K562 (cell line): Measurements from ENCODE around the gene ANTXRL. TPM values are rescaled to one million over a fixed set of nuclear protein-coding genes. Genes with fewer than 3 reads are reported as not detected.
A peak's percentile ranks its signal among the peaks of the same experiment; 100 is the strongest.

Experiments used
- ARID2 ChIP-seq: fragments of 450-650 bp; IDR thresholded peaks from 2 replicates; pipeline ENCODE4 v1.6.1; 2017; ENCODE audit warnings: antibody characterized with exemption, mild to moderate bottlenecking
- FOXA3 ChIP-seq, 2 experiments: fragments of 450-650 bp in 1 of 2; sonication (generic) in 1 of 2; formaldehyde crosslinking; IDR thresholded peaks in 1 of 2; conservative IDR thresholded peaks in 1 of 2; 2 replicates each; pipeline versions ENCODE4 v1.4.0 to v1.8.0; 2020 to 2022; ENCODE audit warnings: mild to moderate bottlenecking in 2 of 2, missing genetic modification reagents in 1 of 2
- HDAC8 ChIP-seq: fragments of 450-650 bp; IDR thresholded peaks from 2 replicates; pipeline ENCODE4 v1.6.1; 2016; ENCODE audit warnings: mild to moderate bottlenecking, missing genetic modification characterization, moderate library complexity, missing compliant biosample characterization
- HNRNPK ChIP-seq: fragments of 200-400 bp; formaldehyde crosslinking; IDR thresholded peaks from one replicate; pipeline ENCODE4 v1.6.1; 2018; ENCODE audit warnings: mild to moderate bottlenecking, low read depth, low read length; ENCODE audit not compliant: poor library complexity, severe bottlenecking
- NR2C1 ChIP-seq, 2 experiments: fragments of 450-650 bp; IDR thresholded peaks; 2 replicates each; pipeline ENCODE4 v1.6.1; 2017; ENCODE audit warnings: mild to moderate bottlenecking in 2 of 2, antibody characterized with exemption in 1 of 2, inconsistent platforms in 1 of 2, missing compliant biosample characterization in 1 of 2, missing genetic modification characterization in 1 of 2
- PML ChIP-seq: IDR thresholded peaks from 2 replicates; pipeline ENCODE4 v1.6.1; 2012; ENCODE audit warnings: low read length, inconsistent platforms
- POLR3A ChIP-seq: IDR thresholded peaks from 2 replicates; pipeline ENCODE4 v1.6.1; 2011; ENCODE audit warnings: borderline replicate concordance, mild to moderate bottlenecking, moderate library complexity; ENCODE audit not compliant: insufficient read length, insufficient read depth; ENCODE audit errors: extremely low read depth
- SMAD4 ChIP-seq: fragments of 250-450 bp; sonication (Bioruptor Pico); conservative IDR thresholded peaks from 2 replicates; pipeline ENCODE4 v1.8.0; 2021; ENCODE audit warnings: inconsistent platforms, mild to moderate bottlenecking, moderate library complexity
- ZBTB5 ChIP-seq: fragments of 450-650 bp; IDR thresholded peaks from 2 replicates; pipeline ENCODE4 v1.6.1; 2017; ENCODE audit warnings: antibody characterized with exemption
- ZNF395 ChIP-seq: fragments of 200-800 bp; sonication (Bioruptor generic); IDR thresholded peaks from 2 replicates; pipeline ENCODE4 v1.6.1; 2017; ENCODE audit warnings: missing genetic modification characterization, missing compliant biosample characterization
- ZNF407 ChIP-seq: fragments of 450-650 bp; IDR thresholded peaks from 2 replicates; pipeline ENCODE4 v1.6.1; 2016; ENCODE audit warnings: low read depth
- polyA plus RNA-seq, 8 experiments: library from polyadenylated mRNA; depleted of rRNA in 4 of 8; stranded (reverse) in 5 of 8; unstranded in 3 of 8; fragments of >200 nt; fragmentation: Nextera tagmentation in 2 of 8; fragmentation: Illumina TruSeq in 1 of 8; extraction: Ambion mirVana in 2 of 8; extraction: Trizol in 1 of 8; gene quantifications; 2 replicates each; pipeline versions ENCODE4 v1.2.1 to v1.2.3, GENCODE V29; 2011 to 2014; ENCODE audit warnings: inconsistent platforms in 1 of 8, missing spikeins in 1 of 8
- total RNA-seq, 7 experiments: library from RNA; depleted of rRNA in 6 of 7; stranded (reverse); fragments of >200 nt in 6 of 7; fragmentation: Illumina TruSeq in 2 of 7; extraction: Trizol in 2 of 7; gene quantifications; 2 replicates each; pipeline versions ENCODE4 v1.2.1 to v1.2.3, GENCODE V29; 2011 to 2021; ENCODE audit warnings: low replicate concordance in 1 of 7

Gene ANTXRL
- total and polyA plus RNA-seq, 9 of the 15 experiments (the other 6 are each of a cell fraction or from before 2014, with no cell fraction given) = not detected

- TF ChIP-seq HNRNPK (no peak), NR2C1 (IDR thresholded peaks at IDR 0.05) (no peak), NR2C1 (tag; IDR thresholded peaks at IDR 0.05) (no peak), ZNF395 (CRISPR knock-in tag) (peak; percentile 43; the same call in 1 of the 2 replicates), FOXA3 (CRISPR knock-in tag; conservative IDR thresholded peaks at IDR 0.05 in 1 of 2, IDR thresholded peaks at IDR 0.05 in 1 of 2) (no peak), HDAC8 (tag) (no peak), PML (peak; percentile 61), ZBTB5 (no peak), POLR3A (no peak), ZNF407 (no peak), SMAD4 (CRISPR knock-in tag) (peak; percentile 56), ARID2 (no peak)
Observed at GRCh38 chr10:46247808-46248569, 38.8 kb upstream of the ANTXRL start (continued).
